ENCODE results near the gene PLXDC2.

PLXDC2 gene

GRCh38 chr10:20240643-20241042 lies 424.4 kb downstream of the PLXDC2 start:
- no peak for TF ChIP-seq ZSCAN30 (tag by site-specific recombination; IDR thresholded peaks at IDR 0.05)
- TF ChIP-seq ZNF670 (tag by site-specific recombination; IDR thresholded peaks at IDR 0.05; ENCODE audit: low read depth): no peak
- TF ChIP-seq ZNF701 (tag by site-specific recombination; IDR thresholded peaks at IDR 0.05): no peak
- no peak for TF ChIP-seq ZNF768 (tag by site-specific recombination; IDR thresholded peaks at IDR 0.05)
- no peak for TF ChIP-seq KLF9 (tag by site-specific recombination; IDR thresholded peaks at IDR 0.05; ENCODE audit: low read depth)
- TF ChIP-seq ZNF654 (tag by site-specific recombination; IDR thresholded peaks at IDR 0.05; ENCODE audit: low read depth): no peak
- TF ChIP-seq ZNF155 (tag by site-specific recombination; IDR thresholded peaks at IDR 0.05): no peak
- TF ChIP-seq ZNF211 (tag by site-specific recombination; IDR thresholded peaks at IDR 0.05; ENCODE audit: low read depth): no peak
- TF ChIP-seq ZNF140 (tag by site-specific recombination; IDR thresholded peaks at IDR 0.05): no peak
- no peak for TF ChIP-seq ZNF335 (tag by site-specific recombination; conservative IDR thresholded peaks at IDR 0.05)
- TF ChIP-seq ZNF791 (tag by site-specific recombination; IDR thresholded peaks at IDR 0.05): no peak
- TF ChIP-seq ZNF169 (tag by site-specific recombination; IDR thresholded peaks at IDR 0.05): no peak
- TF ChIP-seq ZNF561 (tag by site-specific recombination; IDR thresholded peaks at IDR 0.05; ENCODE audit: borderline replicate concordance): no peak
- no peak for TF ChIP-seq KLF8 (tag by site-specific recombination; IDR thresholded peaks at IDR 0.05)
- TF ChIP-seq ZBTB26 (tag by site-specific recombination; optimal IDR thresholded peaks at IDR 0.05): no peak
- Histone ChIP-seq H3K4me3 (ENCODE audit: low read depth, low read length) (no peak overlapping the region), H3K9me3 (ENCODE audit: control insufficient read depth, insufficient read depth, low read depth, low read length) (no peaks in the 10 kb centered on the region), H3K27ac (ENCODE audit: extremely low read depth, low read depth, low read length) (no peak overlapping the region), H3K4me1 (ENCODE audit: control insufficient read depth, insufficient read depth, low read length) (no peaks in the 10 kb centered on the region), H3K36me3 (ENCODE audit: control insufficient read depth in 2 of 2, insufficient read depth in 1 of 2, low read length in 2 of 2) (no peaks in the 10 kb centered on the region)
- CTCF ChIA-PET: interaction anchor here (0.8 kb wide), 1 partner anchor 10 kb away, joined by 3 read pairs; no protein-coding TSS in a partner anchor
- POLR2A ChIA-PET: no interaction called here

- H3K9me3 ChIP-seq (ENCODE audit: control insufficient read depth, insufficient read depth, low read depth, low read length): no peaks in the 10 kb centered on the region
- TF ChIP-seq ZNF354C (tag by site-specific recombination; IDR thresholded peaks at IDR 0.05; ENCODE audit: borderline replicate concordance, low read depth): no peak
- no peak for TF ChIP-seq ZNF768 (tag by site-specific recombination; IDR thresholded peaks at IDR 0.05)
- TF ChIP-seq ZIC2 (tag by site-specific recombination; IDR thresholded peaks at IDR 0.05): no peak
- no peak for TF ChIP-seq KLF10 (tag by site-specific recombination; IDR thresholded peaks at IDR 0.05)
- TF ChIP-seq ZNF521 (tag by site-specific recombination; IDR thresholded peaks at IDR 0.05): no peak
- TF ChIP-seq ZNF19 (tag by site-specific recombination; IDR thresholded peaks at IDR 0.05; ENCODE audit: low read depth): no peak
- no peak for TF ChIP-seq GLIS1 (tag by site-specific recombination; IDR thresholded peaks at IDR 0.05)
- TF ChIP-seq ZNF416 (tag by site-specific recombination; IDR thresholded peaks at IDR 0.05): no peak
- no peak for TF ChIP-seq ZBTB20 (tag by site-specific recombination; IDR thresholded peaks at IDR 0.05)
- no peak for TF ChIP-seq ZNF610 (tag by site-specific recombination; IDR thresholded peaks at IDR 0.05; ENCODE audit: borderline replicate concordance)
- H3K4me3 ChIP-seq (ENCODE audit: low read depth, low read length): no peak overlapping the region
- H3K4me1 ChIP-seq (ENCODE audit: control insufficient read depth, insufficient read depth, low read length): no peaks in the 10 kb centered on the region
- H3K27ac ChIP-seq (ENCODE audit: extremely low read depth, low read depth, low read length): no peak overlapping the region
- H3K36me3 ChIP-seq (ENCODE audit: control insufficient read depth in 2 of 2, insufficient read depth in 1 of 2, low read length in 2 of 2): no peaks in the 10 kb centered on the region
- ChIA-PET POLR2A (no interaction called here), CTCF (no interaction called here)
These were observed 431.2 kb downstream of the PLXDC2 start for GRCh38 chr10:20247454-20247853.
